ENCODE measurements around the gene HTT. TPM values are rescaled to one million over a fixed set of nuclear protein-coding genes. Genes with fewer than 3 reads are reported as not detected.

The HTT gene
- total RNA-seq, 2 experiments from 2014 or later: 52.2 to 72.7 TPM

DNA sequence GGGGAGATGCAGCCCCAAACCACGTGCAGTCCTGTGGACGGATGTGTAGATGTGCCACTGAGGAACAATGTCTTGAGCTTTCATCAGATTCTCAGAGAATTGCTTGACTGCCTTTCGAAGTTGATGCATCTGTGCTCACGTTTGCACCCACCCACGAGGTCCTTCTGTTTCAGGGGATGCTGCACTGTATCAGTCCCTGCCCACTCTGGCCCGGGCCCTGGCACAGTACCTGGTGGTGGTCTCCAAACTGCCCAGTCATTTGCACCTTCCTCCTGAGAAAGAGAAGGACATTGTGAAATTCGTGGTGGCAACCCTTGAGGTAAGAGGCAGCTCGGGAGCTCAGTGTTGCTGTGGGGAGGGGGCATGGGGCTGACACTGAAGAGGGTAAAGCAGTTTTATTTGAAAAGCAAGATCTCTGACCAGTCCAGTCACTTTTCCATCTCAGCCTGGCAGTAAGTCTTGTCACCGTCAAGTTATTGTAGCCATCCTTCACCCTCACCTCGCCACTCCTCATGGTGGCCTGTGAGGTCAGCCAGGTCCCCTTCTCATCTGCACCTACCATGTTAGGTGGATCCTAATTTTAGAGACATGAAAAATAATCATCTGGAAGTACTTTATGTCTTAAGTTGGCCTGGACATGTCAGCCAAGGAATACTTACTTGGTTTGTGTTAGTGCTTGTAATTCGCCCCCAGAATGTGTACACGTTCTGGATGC lies 138.1 kb downstream of the HTT start:
- Mint-ChIP-seq H3K9me3 (ENCODE audit: low read depth) (no peaks in the 10 kb centered on the region), H3K4me3 (no peak overlapping the region), H3K27ac (no peak overlapping the region), H3K4me1 (no peaks in the 10 kb centered on the region), H3K27me3 (no peaks in the 10 kb centered on the region), H3K36me3 (peaks cover 34% of the 10 kb centered on the region)
- no peak for DNase-seq
- CTCF ChIA-PET: interaction anchor here (1.3 to 1.4 kb wide), 2 partner anchors 10 to 106 kb away, joined by 4 read pairs; no protein-coding TSS in a partner anchor
- ATAC-seq: no peak

DNA sequence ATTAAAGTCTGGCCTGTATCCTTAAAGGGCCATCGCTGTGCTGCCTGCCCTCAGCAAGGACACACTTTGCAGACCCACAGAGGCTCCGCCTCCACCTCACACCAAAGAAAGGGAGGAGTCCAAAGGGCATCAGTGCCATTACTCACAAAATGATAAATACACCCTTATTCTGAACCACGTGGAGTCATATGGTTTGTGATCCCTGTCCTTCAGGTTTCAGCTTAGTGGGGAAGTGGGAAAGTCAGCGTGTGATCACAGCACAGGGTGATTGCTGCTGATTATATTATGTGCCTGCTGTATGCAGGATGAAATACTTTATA lies 138.6 kb downstream of the HTT start:
- Mint-ChIP-seq H3K4me1 (no peaks in the 10 kb centered on the region), H3K9me3 (ENCODE audit: low read depth) (no peaks in the 10 kb centered on the region), H3K4me3 (no peak overlapping the region), H3K27ac (no peak overlapping the region), H3K36me3 (peaks cover 35% of the 10 kb centered on the region), H3K27me3 (no peaks in the 10 kb centered on the region)
- ATAC-seq: peak; percentile 23
- DNase-seq: no peak
- CTCF ChIA-PET: interaction anchor here (1.4 kb wide), 1 partner anchor 11 kb away, joined by 4 read pairs; no protein-coding TSS in a partner anchor

DNA sequence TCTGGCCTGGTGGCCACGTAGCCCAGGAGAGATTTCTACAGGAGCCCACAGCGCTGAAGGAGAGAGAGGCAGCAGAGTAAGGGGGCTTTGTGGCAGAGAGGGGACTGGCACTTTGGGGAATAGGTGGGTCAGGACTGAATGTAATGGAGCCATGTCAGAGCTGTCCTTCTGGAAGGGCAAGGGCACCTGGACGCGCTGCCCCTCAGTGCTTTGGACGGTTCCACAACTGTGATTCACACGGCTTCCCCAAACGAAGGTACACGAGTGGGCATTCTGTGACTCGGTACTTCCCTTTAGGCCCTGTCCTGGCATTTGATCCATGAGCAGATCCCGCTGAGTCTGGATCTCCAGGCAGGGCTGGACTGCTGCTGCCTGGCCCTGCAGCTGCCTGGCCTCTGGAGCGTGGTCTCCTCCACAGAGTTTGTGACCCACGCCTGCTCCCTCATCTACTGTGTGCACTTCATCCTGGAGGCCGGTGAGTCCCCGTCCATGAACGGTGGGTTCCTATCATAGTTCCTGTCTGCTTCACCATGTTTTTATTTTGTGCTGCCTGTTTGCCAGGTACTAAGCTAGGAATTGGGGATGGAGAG lies 139.3 kb downstream of the HTT start:
- ATAC-seq (no peak), DNase-seq (no peak)
- no peak overlapping the region for H3K4me3 Mint-ChIP-seq
- H3K4me1 Mint-ChIP-seq: peaks cover 3% of the 10 kb centered on the region
- CTCF ChIA-PET: interaction anchor here (1.3 kb wide), 1 partner anchor 10 kb away, joined by 3 read pairs; no protein-coding TSS in a partner anchor
- no peaks in the 10 kb centered on the region for H3K27me3 Mint-ChIP-seq
- H3K9me3 Mint-ChIP-seq (ENCODE audit: low read depth): no peaks in the 10 kb centered on the region
- peaks cover 33% of the 10 kb centered on the region for H3K36me3 Mint-ChIP-seq
- no peak overlapping the region for H3K27ac Mint-ChIP-seq

DNA sequence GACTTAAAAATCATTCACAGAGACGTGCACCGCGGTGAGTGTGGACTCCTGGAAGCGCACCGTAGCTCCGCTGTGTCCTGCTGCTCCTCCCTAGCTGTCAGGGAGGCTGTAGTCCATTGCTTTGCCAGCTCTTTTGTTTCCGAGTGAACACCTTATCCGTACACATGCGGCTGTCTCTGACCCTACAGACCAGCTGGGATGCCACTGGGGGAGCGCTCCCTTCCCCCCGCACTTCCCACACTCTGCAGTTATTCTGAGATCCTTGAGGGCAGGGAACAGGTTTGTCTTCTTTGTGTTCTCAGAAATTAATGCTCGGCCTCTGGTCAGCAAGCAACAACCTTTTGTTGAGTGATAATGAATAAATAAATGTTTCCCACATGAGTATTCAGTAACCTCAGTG lies 140.8 kb downstream of the HTT start:
- Mint-ChIP-seq H3K36me3 (peaks cover 32% of the 10 kb centered on the region), H3K27me3 (no peaks in the 10 kb centered on the region), H3K27ac (no peak overlapping the region), H3K4me1 (peaks cover 13% of the 10 kb centered on the region), H3K9me3 (ENCODE audit: low read depth) (no peaks in the 10 kb centered on the region), H3K4me3 (no peak overlapping the region)
- no peak for DNase-seq
- ATAC-seq: no peak
- CTCF ChIA-PET: interaction anchor here (1.3 kb wide), 1 partner anchor 9 kb away, joined by 3 read pairs; no protein-coding TSS in a partner anchor

DNA sequence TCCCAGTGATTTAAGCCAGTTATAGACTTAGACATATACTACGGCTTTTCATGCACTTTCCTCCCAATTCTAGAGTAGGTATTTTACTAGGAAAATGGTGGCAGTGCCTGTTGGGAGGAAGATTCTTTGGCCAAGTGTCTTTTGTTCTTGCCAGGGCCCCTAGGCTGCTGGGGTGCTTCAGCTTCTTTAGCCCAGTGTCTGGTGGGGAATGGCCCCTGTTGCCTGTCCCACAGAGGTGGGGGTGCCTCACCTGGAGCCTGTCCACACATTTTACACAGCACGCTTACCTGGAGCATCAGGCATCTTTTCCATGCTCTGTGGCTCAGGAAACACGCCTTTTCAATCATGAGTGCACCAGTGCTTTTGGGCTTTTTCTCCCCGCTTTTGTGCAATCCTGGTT lies 141.3 kb downstream of the HTT start:
- H3K9me3 Mint-ChIP-seq (ENCODE audit: low read depth): no peaks in the 10 kb centered on the region
- no peak overlapping the region for H3K4me3 Mint-ChIP-seq
- peaks cover 17% of the 10 kb centered on the region for H3K4me1 Mint-ChIP-seq
- H3K27ac Mint-ChIP-seq: no peak overlapping the region
- no peaks in the 10 kb centered on the region for H3K27me3 Mint-ChIP-seq
- no peak for DNase-seq
- peaks cover 32% of the 10 kb centered on the region for H3K36me3 Mint-ChIP-seq
- ATAC-seq: no peak
- CTCF ChIA-PET: no interaction called here

DNA sequence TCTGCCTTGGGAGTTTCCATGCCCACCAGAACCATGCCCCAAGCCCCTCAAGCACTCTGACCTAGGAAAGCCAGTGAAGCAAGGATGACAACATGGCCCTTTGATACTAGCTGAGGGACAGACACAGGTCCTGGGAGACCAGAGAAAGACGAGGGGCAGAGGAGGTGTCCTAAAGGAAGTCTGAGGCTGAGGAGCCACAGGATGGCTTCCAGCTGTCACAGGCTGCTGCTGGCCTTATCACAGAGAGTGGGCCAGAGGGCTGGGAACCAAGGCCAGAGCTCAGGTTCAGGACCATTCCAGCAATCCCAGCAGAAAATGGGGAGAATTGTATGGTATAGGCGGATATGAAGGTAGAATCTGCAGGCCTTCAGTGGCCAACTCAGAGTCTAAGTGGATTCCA lies 142.8 kb downstream of the HTT start:
- no peak for ATAC-seq

DNA sequence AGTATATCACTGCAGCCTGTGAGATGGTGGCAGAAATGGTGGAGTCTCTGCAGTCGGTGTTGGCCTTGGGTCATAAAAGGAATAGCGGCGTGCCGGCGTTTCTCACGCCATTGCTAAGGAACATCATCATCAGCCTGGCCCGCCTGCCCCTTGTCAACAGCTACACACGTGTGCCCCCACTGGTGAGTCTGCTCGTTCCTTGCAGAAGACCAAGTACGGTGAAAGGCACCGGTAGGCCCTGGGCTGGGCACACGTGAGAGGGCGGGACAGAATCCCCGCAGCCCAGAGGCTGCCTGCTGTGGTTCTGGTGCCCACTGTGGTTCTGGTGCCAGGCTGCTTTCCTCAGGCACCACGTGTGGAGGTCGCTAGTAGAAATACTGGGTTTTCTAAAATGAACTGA lies 143.3 kb downstream of the HTT start:
- peaks cover 30% of the 10 kb centered on the region for H3K36me3 Mint-ChIP-seq
- ATAC-seq (no peak), DNase-seq (no peak)
- CTCF ChIA-PET: no interaction called here
- no peaks in the 10 kb centered on the region for H3K9me3 Mint-ChIP-seq (ENCODE audit: low read depth)
- H3K4me3 Mint-ChIP-seq: no peak overlapping the region
- peaks cover 25% of the 10 kb centered on the region for H3K4me1 Mint-ChIP-seq
- H3K27ac Mint-ChIP-seq: no peak overlapping the region
- H3K27me3 Mint-ChIP-seq: no peaks in the 10 kb centered on the region

More for the DNA sequence above, 142.8 kb downstream of the HTT start:
- DNase-seq: no peak
- CTCF ChIA-PET: no interaction called here
- no peak overlapping the region for H3K27ac Mint-ChIP-seq
- no peaks in the 10 kb centered on the region for H3K9me3 Mint-ChIP-seq (ENCODE audit: low read depth)
- peaks cover 35% of the 10 kb centered on the region for H3K36me3 Mint-ChIP-seq
- H3K4me1 Mint-ChIP-seq: peaks cover 25% of the 10 kb centered on the region
- no peak overlapping the region for H3K4me3 Mint-ChIP-seq
- H3K27me3 Mint-ChIP-seq: no peaks in the 10 kb centered on the region

DNA sequence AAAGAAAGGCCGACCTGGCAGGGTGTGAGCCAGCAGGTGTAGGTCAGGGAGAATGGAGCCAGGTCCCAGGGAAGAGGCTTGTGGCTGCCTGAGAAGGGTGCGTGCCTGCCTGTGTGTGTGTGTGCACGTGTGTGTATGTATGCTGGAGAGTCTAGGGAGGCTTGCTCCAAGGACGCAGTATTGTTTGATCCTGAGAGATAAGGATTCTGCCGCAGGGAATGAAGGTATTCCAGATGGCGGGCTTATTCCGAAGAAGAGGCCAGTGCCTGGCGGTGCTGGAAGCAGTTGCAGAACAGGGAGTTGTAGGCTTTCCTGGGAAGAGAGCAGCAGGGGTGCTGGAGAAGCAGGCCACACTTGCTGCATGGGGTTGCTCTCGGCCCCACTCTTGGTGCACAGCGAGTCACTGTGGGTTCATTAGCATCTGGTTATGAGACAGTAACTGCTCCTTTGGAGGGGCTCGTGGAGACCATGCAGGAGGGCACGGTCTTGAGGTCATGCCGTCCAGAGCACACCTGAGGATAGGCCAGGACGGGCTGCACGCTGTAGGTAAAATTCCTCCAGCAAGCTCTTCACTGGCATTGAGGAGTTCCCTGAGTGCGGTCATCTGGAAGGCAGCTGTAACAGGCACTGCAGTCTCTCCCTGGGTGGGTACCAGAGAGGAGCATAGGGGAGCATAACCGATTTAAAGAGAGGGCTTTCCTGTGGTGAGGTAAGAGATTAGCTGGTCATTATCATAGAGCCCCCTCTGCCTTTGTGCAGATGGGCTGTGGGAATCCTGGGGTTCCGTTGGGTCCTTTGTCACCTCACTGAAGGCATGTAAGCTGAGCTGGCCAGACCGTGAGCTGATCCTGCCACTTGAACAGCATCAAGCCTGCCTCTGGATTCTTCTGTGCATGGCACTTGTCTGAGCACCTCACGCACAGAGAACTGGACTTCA lies 144.6 kb downstream of the HTT start:
- Mint-ChIP-seq H3K27me3 (no peaks in the 10 kb centered on the region), H3K4me1 (peaks cover 25% of the 10 kb centered on the region), H3K36me3 (peaks cover 26% of the 10 kb centered on the region), H3K4me3 (no peak overlapping the region), H3K27ac (peak overlapping the region; percentile 33), H3K9me3 (ENCODE audit: low read depth) (no peaks in the 10 kb centered on the region)
- no peak for ATAC-seq
- no peak for DNase-seq
- CTCF ChIA-PET: interaction anchor here (1.6 kb wide), 1 partner anchor 26 kb away, joined by 3 read pairs; no protein-coding TSS in a partner anchor

DNA sequence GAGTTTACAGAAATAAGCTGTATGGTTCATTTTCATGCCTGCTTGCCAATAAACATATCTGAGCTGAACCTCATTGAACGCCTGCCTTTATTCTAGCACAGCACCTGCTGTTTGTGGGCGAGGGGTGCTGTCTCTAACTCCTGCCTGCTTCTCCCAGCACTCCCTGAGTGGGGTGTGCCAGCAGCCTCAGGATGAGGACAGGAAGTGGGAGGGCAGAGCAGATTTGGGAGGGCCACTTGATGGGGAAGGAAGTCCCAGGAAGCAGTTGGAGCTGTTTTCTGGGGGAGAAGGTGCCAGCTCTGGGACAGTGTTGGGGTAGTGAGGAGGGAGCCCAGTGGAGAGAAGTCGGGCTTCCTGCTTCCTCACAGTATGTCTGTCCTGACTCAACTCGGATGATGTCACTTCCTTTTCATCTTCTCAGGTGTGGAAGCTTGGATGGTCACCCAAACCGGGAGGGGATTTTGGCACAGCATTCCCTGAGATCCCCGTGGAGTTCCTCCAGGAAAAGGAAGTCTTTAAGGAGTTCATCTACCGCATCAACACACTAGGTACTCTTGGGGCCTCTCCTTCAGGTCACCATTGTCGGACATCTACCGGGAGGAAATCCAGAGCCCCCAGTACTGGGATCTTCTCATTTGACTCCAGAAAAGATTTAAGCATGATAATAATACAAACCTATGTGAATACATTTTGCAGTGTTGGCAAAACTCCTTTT lies 145.4 kb downstream of the HTT start:
- H3K27ac Mint-ChIP-seq: peak overlapping the region; percentile 56

DNA sequence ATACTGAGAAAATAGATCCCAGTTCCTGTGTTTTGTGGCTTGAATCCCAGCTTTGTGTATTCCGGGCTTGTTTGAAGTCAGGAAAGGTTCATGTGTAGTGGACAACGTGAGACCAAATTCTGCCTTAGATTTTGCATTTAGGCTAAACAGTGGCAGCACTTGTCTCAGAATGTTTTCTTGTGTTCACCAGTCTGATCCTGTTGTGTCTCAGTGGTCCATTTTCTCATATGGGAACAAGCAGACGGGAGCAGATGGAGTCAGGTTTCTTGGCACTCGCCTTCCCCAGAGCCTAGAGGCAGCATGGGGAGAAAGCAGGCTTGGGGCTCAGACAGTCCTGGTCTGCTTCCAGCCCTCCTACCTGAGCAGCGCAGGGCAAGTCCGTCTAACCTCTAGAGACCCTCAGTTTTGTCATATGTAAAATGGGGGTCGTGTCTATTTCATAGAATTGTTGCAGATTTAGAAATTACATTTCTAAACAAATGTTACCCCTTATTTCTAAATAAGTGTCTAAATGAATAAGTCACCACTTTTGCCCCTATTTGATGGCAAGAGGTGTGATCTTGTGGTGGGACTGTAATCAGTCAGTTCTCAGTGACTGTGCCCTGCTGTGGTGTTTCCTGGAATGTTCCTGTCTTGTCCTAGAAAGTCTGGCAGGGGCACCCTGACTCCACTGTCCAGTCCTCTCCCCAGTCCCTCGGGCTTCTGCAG lies 146.1 kb downstream of the HTT start:
- CTCF ChIA-PET: no interaction called here
- Mint-ChIP-seq H3K27me3 (no peaks in the 10 kb centered on the region), H3K27ac (peak overlapping the region; percentile 56), H3K36me3 (peaks cover 24% of the 10 kb centered on the region), H3K4me1 (peaks cover 25% of the 10 kb centered on the region), H3K9me3 (ENCODE audit: low read depth) (no peaks in the 10 kb centered on the region), H3K4me3 (no peak overlapping the region)
- DNase-seq (peak; percentile 48), ATAC-seq (peak; percentile 47)

More for the DNA sequence above, 145.4 kb downstream of the HTT start:
- ATAC-seq: no peak
- Mint-ChIP-seq H3K4me1 (peaks cover 25% of the 10 kb centered on the region), H3K27me3 (no peaks in the 10 kb centered on the region), H3K9me3 (ENCODE audit: low read depth) (no peaks in the 10 kb centered on the region), H3K4me3 (no peak overlapping the region), H3K36me3 (peaks cover 25% of the 10 kb centered on the region)
- CTCF ChIA-PET: interaction anchor here (1.6 kb wide), 1 partner anchor 27 kb away, joined by 3 read pairs; no protein-coding TSS in a partner anchor
- no peak for DNase-seq

DNA sequence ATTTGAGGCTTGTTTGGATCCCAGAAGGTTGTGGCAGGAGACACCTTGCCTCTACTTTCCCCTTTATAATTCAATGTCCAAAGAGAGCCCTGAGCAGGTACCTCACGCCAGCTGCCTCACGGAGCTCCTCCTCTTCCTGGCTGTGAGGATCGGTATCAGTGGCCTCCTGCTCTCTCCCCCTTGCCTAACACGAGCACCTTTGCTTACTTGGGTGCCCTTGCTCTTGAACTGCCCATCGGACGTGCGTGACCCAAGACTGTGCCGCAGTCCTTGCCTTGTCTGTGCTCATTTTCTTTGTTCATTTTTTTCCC lies 146.7 kb downstream of the HTT start:
- DNase-seq (no peak), ATAC-seq (peak; percentile 25)
- Mint-ChIP-seq H3K4me3 (no peak overlapping the region), H3K4me1 (peaks cover 25% of the 10 kb centered on the region), H3K27ac (peak overlapping the region; percentile 56), H3K9me3 (ENCODE audit: low read depth) (no peaks in the 10 kb centered on the region), H3K36me3 (peaks cover 24% of the 10 kb centered on the region), H3K27me3 (no peaks in the 10 kb centered on the region)
- CTCF ChIA-PET: no interaction called here

DNA sequence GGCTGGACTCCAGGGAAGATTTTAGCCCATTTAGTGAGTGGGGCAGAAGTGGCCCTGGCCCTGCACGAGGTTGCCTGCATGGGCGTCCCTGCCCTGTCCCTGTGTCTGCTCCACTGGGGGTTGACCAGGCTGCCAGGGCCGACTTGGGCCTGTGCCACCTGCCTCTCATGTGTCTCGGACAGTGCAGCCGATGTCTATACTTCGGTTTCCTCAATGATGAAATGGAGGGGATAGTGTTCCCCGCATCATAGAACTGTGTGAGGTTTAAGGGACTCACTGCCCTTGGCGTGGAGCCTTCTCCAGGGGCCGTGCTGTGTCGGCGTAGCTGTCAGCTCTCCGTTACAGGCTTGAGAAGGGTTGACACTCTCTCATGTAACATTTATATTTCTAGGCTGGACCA lies 147.5 kb downstream of the HTT start:
- DNase-seq (no peak), ATAC-seq (no peak)
- H3K4me3 Mint-ChIP-seq: no peak overlapping the region
- H3K9me3 Mint-ChIP-seq (ENCODE audit: low read depth): no peaks in the 10 kb centered on the region
- H3K27ac Mint-ChIP-seq: no peak overlapping the region
- H3K36me3 Mint-ChIP-seq: peaks cover 20% of the 10 kb centered on the region
- H3K27me3 Mint-ChIP-seq: no peaks in the 10 kb centered on the region
- CTCF ChIA-PET: no interaction called here
- H3K4me1 Mint-ChIP-seq: peaks cover 25% of the 10 kb centered on the region

Data from activated CD8-positive, alpha-beta memory T cell treated with anti-CD3 and anti-CD28 coated beads, Interleukin-2, amount 10 ng/mL, durations not matched to agents 7 days and 5 days (primary cell).